Endodermal cell (in vitro differentiated cells): ENCODE measurements around the gene C1orf21. TPM values are rescaled to one million over a fixed set of nuclear protein-coding genes. Genes with fewer than 3 reads are reported as not detected.

Experiments
- DNase-seq: peaks from one replicate; pipeline ENCODE4 v3.0.0-alpha.2; 2017
- H3K27ac ChIP-seq: 2 replicates; pipeline ENCODE4 v1.5.1; 2013; ENCODE audit warnings: mild to moderate bottlenecking, low read depth, low read length, moderate library complexity
- H3K27me3 ChIP-seq: 2 replicates; pipeline ENCODE4 v1.6.1; 2013; ENCODE audit warnings: mild to moderate bottlenecking, low read length, moderate library complexity; ENCODE audit not compliant: insufficient read depth, control insufficient read depth, poor library complexity, severe bottlenecking
- H3K36me3 ChIP-seq: 2 replicates; pipeline ENCODE4 v1.7.0; 2013; ENCODE audit warnings: mild to moderate bottlenecking, low read length, moderate library complexity; ENCODE audit not compliant: control insufficient read depth, insufficient read depth
- H3K4me1 ChIP-seq: one replicate; pipeline ENCODE4 v1.7.0; 2013; ENCODE audit warnings: low read length; ENCODE audit not compliant: control insufficient read depth, insufficient read depth
- H3K4me3 ChIP-seq: 2 replicates; pipeline ENCODE4 v1.5.1; 2013; ENCODE audit warnings: mild to moderate bottlenecking, low read length, moderate library complexity
- H3K9ac ChIP-seq: 2 replicates; pipeline ENCODE4 v1.6.1; 2013; ENCODE audit warnings: mild to moderate bottlenecking, low read length, moderate library complexity; ENCODE audit not compliant: poor library complexity, severe bottlenecking; ENCODE audit errors: extremely low read depth
- H3K9me3 ChIP-seq: 2 replicates; pipeline ENCODE4 v1.6.1; 2013; ENCODE audit warnings: mild to moderate bottlenecking, low read length, moderate library complexity; ENCODE audit not compliant: control insufficient read depth
- H3K27ac Mint-ChIP-seq: 2 replicates; pipeline ENCODE4 v1.8.0; 2020; ENCODE audit warnings: mixed read lengths
- H3K27me3 Mint-ChIP-seq: 2 replicates; pipeline ENCODE4 v1.8.0; 2021; ENCODE audit warnings: mild to moderate bottlenecking, mixed read lengths; ENCODE audit not compliant: insufficient read depth
- H3K36me3 Mint-ChIP-seq: 2 replicates; pipeline ENCODE4 v1.8.0; 2020; ENCODE audit warnings: low read depth, mixed read lengths
- H3K4me1 Mint-ChIP-seq: 2 replicates; pipeline ENCODE4 v1.8.0; 2020; ENCODE audit warnings: mixed read lengths
- H3K4me3 Mint-ChIP-seq: 2 replicates; pipeline ENCODE4 v1.8.0; 2020; ENCODE audit warnings: mild to moderate bottlenecking, moderate library complexity, mixed read lengths
- H3K9me3 Mint-ChIP-seq: 2 replicates; pipeline ENCODE4 v1.8.0; 2020; ENCODE audit warnings: mild to moderate bottlenecking, mixed read lengths
- CTCF ChIP-seq: fragments of 200-600 bp; sonication (generic); conservative IDR thresholded peaks from 2 replicates; pipeline ENCODE4 v1.5.0; 2021; ENCODE audit warnings: antibody characterized with exemption, mild to moderate bottlenecking
- WGBS, 2 experiments: methylation state at CpG; one replicate each; pipeline versions ENCODE4 v1.1.5 to v1.1.7; 2013; ENCODE audit warnings: missing lambda C conversion rate in 2 of 2, mixed read lengths in 1 of 2; ENCODE audit not compliant: insufficient coverage in 1 of 2, insufficient read length in 1 of 2; 5-methylcytosine and 5-hydroxymethylcytosine counted together
- total RNA-seq, 2 donors: library from RNA; stranded (reverse); fragmentation: NEBNext Ultra II Directional in 1 of 2; extraction: Animal tissue kit (Norgen Biotek cat#: 25700) in 1 of 2; gene quantifications; 2 replicates in 1 of 2; 3 replicates in 1 of 2; pipeline ENCODE4 v1.2.1, GENCODE V29; 2021

The C1orf21 gene
- total RNA-seq, 2 donors from 2014 or later: 9.1 to 10.2 TPM

GRCh38 chr1:184555665-184556641 is 169.1 kb downstream of the C1orf21 start:
- no peaks in the 10 kb centered on the region for H3K4me1 Mint-ChIP-seq
- DNase-seq: no peak
- no peak overlapping the region for H3K27ac Mint-ChIP-seq
- H3K27me3 Mint-ChIP-seq: peaks cover 3% of the 10 kb centered on the region
- Histone ChIP-seq H3K4me1 (no peaks in the 10 kb centered on the region), H3K27ac (no peak overlapping the region), H3K4me3 (no peak overlapping the region), H3K9ac (no peak overlapping the region), H3K9me3 (no peaks in the 10 kb centered on the region), H3K36me3 (no peaks in the 10 kb centered on the region), H3K27me3 (no peaks in the 10 kb centered on the region)
- H3K36me3 Mint-ChIP-seq: no peaks in the 10 kb centered on the region
- H3K4me3 Mint-ChIP-seq: no peak overlapping the region
- no peak for TF ChIP-seq CTCF
- 85 to 96% methylated on average over 4 to 7 of the region's 7 CpGs for WGBS, 2 experiments
- H3K9me3 Mint-ChIP-seq: no peaks in the 10 kb centered on the region

GRCh38 chr1:184556665-184557064 is 169.8 kb downstream of the C1orf21 start:
- H3K27ac ChIP-seq: no peak overlapping the region
- no peak for DNase-seq
- H3K27me3 ChIP-seq: no peaks in the 10 kb centered on the region
- Mint-ChIP-seq H3K27me3 (peaks cover 3% of the 10 kb centered on the region), H3K27ac (no peak overlapping the region), H3K9me3 (no peaks in the 10 kb centered on the region), H3K4me1 (peaks cover 4% of the 10 kb centered on the region), H3K4me3 (no peak overlapping the region), H3K36me3 (no peaks in the 10 kb centered on the region)
- H3K36me3 ChIP-seq: no peaks in the 10 kb centered on the region
- WGBS, 2 experiments: 83 to 94% methylated on average over 1 to 2 of the region's 2 CpGs
- no peak overlapping the region for H3K9ac ChIP-seq
- no peak overlapping the region for H3K4me3 ChIP-seq
- H3K9me3 ChIP-seq: no peaks in the 10 kb centered on the region
- no peak for TF ChIP-seq CTCF
- H3K4me1 ChIP-seq: no peaks in the 10 kb centered on the region

GRCh38 chr1:184557423-184558347 is 170.9 kb downstream of the C1orf21 start:
- H3K4me1 ChIP-seq: peaks cover under 1% of the 10 kb centered on the region
- no peak overlapping the region for H3K9ac ChIP-seq
- no peaks in the 10 kb centered on the region for H3K27me3 ChIP-seq
- no peaks in the 10 kb centered on the region for H3K9me3 Mint-ChIP-seq
- no peak for TF ChIP-seq CTCF
- no peaks in the 10 kb centered on the region for H3K9me3 ChIP-seq
- no peak for DNase-seq
- peaks cover 3% of the 10 kb centered on the region for H3K27me3 Mint-ChIP-seq
- no peak overlapping the region for H3K4me3 ChIP-seq
- peaks cover 7% of the 10 kb centered on the region for H3K4me1 Mint-ChIP-seq
- H3K36me3 Mint-ChIP-seq: no peaks in the 10 kb centered on the region
- H3K27ac Mint-ChIP-seq: no peak overlapping the region
- 91 to 100% methylated on average over 2 to 3 of the region's 3 CpGs for WGBS, 2 experiments
- no peaks in the 10 kb centered on the region for H3K36me3 ChIP-seq
- H3K4me3 Mint-ChIP-seq: no peak overlapping the region
- no peak overlapping the region for H3K27ac ChIP-seq
